Sigmoid colon (tissue), 7 donors: ENCODE measurements around the gene PLA2G2E. TPM values are rescaled to one million over a fixed set of nuclear protein-coding genes. Genes with fewer than 3 reads are reported as not detected.

ENCODE experiments used
- DNase-seq: peaks from one replicate; pipeline ENCODE4 v3.0.0-alpha.2; 2019
- H3K27ac ChIP-seq, 4 donors: fragments of 200-600 bp; sonication (generic); one replicate each; pipeline ENCODE4 v1.5.1; 2016 to 2019; ENCODE audit warnings: mild to moderate bottlenecking in 1 of 4
- H3K27me3 ChIP-seq, 3 donors: fragments of 200-600 bp; sonication (generic); one replicate each; pipeline ENCODE4 v1.5.1; 2019; ENCODE audit warnings: mild to moderate bottlenecking in 1 of 3
- H3K36me3 ChIP-seq, 4 donors: fragments of 200-600 bp; sonication (generic); one replicate each; pipeline ENCODE4 v1.5.1; 2016 to 2019
- H3K4me1 ChIP-seq, 4 donors: fragments of 200-600 bp; sonication (generic); one replicate each; pipeline ENCODE4 v1.5.1; 2017 to 2019
- H3K4me3 ChIP-seq, 4 donors: fragments of 200-600 bp; sonication (generic); one replicate each; pipeline ENCODE4 v1.5.1; 2017 to 2019; ENCODE audit warnings: mild to moderate bottlenecking in 2 of 4, moderate library complexity in 1 of 4
- H3K9me3 ChIP-seq, 4 donors: fragments of 200-600 bp in 3 of 4; sonication (generic) in 3 of 4; one replicate each; pipeline versions ENCODE4 v1.5.1 to v1.6.1; 2013 to 2019
- CTCF ChIP-seq, 4 experiments: fragments of 450-650 bp in 3 of 4; fragments of 200-600 bp in 1 of 4; IDR thresholded peaks; one replicate each; pipeline ENCODE4 v1.5.1; 2016 to 2019; ENCODE audit warnings: antibody characterized with exemption in 4 of 4, mild to moderate bottlenecking in 3 of 4, moderate library complexity in 2 of 4
- EP300 ChIP-seq, 4 donors: sonication (generic); formaldehyde crosslinking; IDR thresholded peaks; one replicate each; pipeline ENCODE4 v1.6.1; 2017; ENCODE audit warnings: antibody characterized with exemption in 4 of 4
- POLR2A ChIP-seq, 2 donors: fragments of 450-650 bp; IDR thresholded peaks; one replicate each; pipeline ENCODE4 v1.6.1; 2016; ENCODE audit warnings: antibody characterized with exemption in 2 of 2, mild to moderate bottlenecking in 2 of 2, moderate library complexity in 2 of 2
- POLR2AphosphoS5 ChIP-seq, 4 donors: sonication (generic); formaldehyde crosslinking; IDR thresholded peaks; one replicate each; pipeline ENCODE4 v1.6.1; 2017; ENCODE audit warnings: antibody characterized with exemption in 4 of 4
- WGBS, 2 donors: extraction: QIAGEN DNeasy Blood & Tissue Kit; methylation state at CpG; one replicate each; pipeline ENCODE4 v1.1.7; 2013; 5-methylcytosine and 5-hydroxymethylcytosine counted together
- intact Hi-C: fragments of 100-400 bp; cut with DNase I; formaldehyde crosslinking; loops from one replicate; pipeline ENCODE4 v1.15.1; 2023
- polyA plus RNA-seq, 3 donors: library from polyadenylated mRNA; stranded (reverse); fragments of 200-250 nt; gene quantifications; one replicate each; pipeline ENCODE4 v1.2.3, GENCODE V29; 2013
- total RNA-seq, 4 donors: library from RNA; depleted of rRNA; stranded (reverse); fragments of >200 nt; gene quantifications; one replicate each; pipeline ENCODE4 v1.1.0, GENCODE V29; 2016
- donor health status: healthy with polysubstance abuse.
- donor health status: Bipolar disorder and iron deficiency.
- donor health status: healthy.

Gene PLA2G2E
- total and polyA plus RNA-seq, 7 donors: not detected

DNA sequence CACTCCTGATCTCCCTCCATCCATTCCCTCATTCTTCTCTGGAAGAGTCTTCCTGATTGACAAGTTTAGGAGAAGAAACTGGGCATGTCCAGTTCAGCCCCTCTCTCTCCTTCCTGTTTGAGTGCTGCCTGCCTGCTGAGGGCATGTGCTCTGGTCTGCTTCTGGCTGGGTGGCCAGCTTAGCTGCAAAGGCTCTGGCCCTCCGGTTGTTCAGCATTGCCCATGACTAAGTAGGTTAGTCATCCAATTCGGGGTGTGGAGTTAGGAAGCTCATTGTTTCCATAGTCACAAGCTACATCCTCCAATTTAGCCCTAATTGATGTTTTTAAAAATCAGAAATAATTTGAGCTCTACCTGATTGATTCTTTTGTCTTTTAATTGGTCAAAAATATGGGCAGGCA, 25.6 kb upstream of the PLA2G2E start:
- DNase-seq: no peak
- intact Hi-C loops: no loop called here
- H3K27ac ChIP-seq: no peak overlapping the region
- H3K4me3 ChIP-seq: no peak overlapping the region
- H3K9me3 ChIP-seq: no peaks in the 10 kb centered on the region
- TF ChIP-seq EP300 (IDR thresholded peaks at IDR 0.05) (no peak), POLR2AphosphoS5 (IDR thresholded peaks at IDR 0.05) (no peak)
- no peaks in the 10 kb centered on the region for H3K36me3 ChIP-seq
- H3K27me3 ChIP-seq: no peaks in the 10 kb centered on the region
- WGBS, 2 donors: 52 to 62% methylated on average over 2 of the region's 2 CpGs
- no peaks in the 10 kb centered on the region for H3K4me1 ChIP-seq

- H3K27me3 ChIP-seq: no peaks in the 10 kb centered on the region
- H3K27ac ChIP-seq: no peak overlapping the region
- no peak for DNase-seq
- no peaks in the 10 kb centered on the region for H3K9me3 ChIP-seq
- H3K36me3 ChIP-seq: no peaks in the 10 kb centered on the region
- H3K4me1 ChIP-seq: no peaks in the 10 kb centered on the region
- no peak overlapping the region for H3K4me3 ChIP-seq
- no peak for TF ChIP-seq CTCF (IDR thresholded peaks at IDR 0.05)
- no peak for TF ChIP-seq POLR2A (IDR thresholded peaks at IDR 0.05)
- TF ChIP-seq EP300 (IDR thresholded peaks at IDR 0.05): no peak
- TF ChIP-seq POLR2AphosphoS5 (IDR thresholded peaks at IDR 0.05): no peak
- intact Hi-C loops: no loop called here
- 74 to 78% methylated on average over 3 of the region's 3 CpGs for WGBS, 2 donors
Observed at GRCh38 chr1:19946971-19947370, 23.6 kb upstream of the PLA2G2E start.

DNA sequence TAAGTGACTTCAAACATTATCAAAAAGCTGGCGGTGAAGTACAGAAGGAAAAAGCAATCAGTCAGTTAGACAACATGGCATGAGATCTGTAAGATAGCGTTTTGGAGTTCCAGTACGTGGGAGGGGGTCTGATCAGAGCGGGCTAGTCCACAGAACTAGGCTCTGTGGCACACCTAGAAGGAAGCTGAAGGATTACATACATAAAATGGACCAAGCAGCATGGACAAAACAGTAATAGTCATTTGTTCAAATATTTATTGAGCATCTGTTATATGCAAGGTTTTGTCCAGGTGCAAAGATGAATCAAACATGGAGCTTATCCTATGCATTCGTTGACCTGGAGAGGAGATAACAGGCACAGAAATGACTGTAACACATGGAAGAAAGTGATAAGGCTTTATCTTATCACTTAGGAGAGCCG, 22.9 kb upstream of the PLA2G2E start:
- no peaks in the 10 kb centered on the region for H3K36me3 ChIP-seq
- TF ChIP-seq POLR2A (IDR thresholded peaks at IDR 0.05) (no peak), POLR2AphosphoS5 (IDR thresholded peaks at IDR 0.05) (no peak), EP300 (IDR thresholded peaks at IDR 0.05) (no peak), CTCF (IDR thresholded peaks at IDR 0.05) (no peak)
- 53 to 55% methylated on average over 6 of the region's 6 CpGs for WGBS, 2 donors
- intact Hi-C loops: no loop called here
- H3K27me3 ChIP-seq: no peaks in the 10 kb centered on the region
- no peaks in the 10 kb centered on the region for H3K9me3 ChIP-seq
- H3K27ac ChIP-seq: no peak overlapping the region
- no peak overlapping the region for H3K4me3 ChIP-seq
- H3K4me1 ChIP-seq: no peaks in the 10 kb centered on the region
- no peak for DNase-seq

DNA sequence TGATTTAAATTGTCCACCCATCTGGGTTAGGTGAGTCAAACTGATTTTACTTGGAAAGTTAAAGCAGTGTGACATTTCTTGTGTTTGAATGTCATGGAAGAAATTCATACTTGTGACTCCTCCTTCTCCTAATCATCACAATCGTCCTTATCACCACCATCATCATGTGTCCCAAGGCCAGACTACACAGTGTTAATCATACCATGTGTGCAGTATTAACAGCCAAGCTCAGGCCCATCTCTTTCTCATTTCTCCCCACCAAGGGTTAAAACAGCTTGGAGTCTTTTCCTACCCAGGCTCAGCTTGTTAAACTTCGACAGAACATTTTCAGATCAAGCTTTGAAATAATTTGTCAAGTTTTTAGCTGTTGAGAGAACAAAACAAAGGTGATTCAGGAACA, 22.5 kb upstream of the PLA2G2E start:
- no peaks in the 10 kb centered on the region for H3K36me3 ChIP-seq
- H3K4me1 ChIP-seq: no peaks in the 10 kb centered on the region
- H3K27me3 ChIP-seq: no peaks in the 10 kb centered on the region
- intact Hi-C loops: no loop called here
- no peak for DNase-seq
- H3K9me3 ChIP-seq: no peaks in the 10 kb centered on the region
- H3K27ac ChIP-seq: no peak overlapping the region
- H3K4me3 ChIP-seq: no peak overlapping the region
- no peak for TF ChIP-seq POLR2AphosphoS5 (IDR thresholded peaks at IDR 0.05)
- no peak for TF ChIP-seq CTCF (IDR thresholded peaks at IDR 0.05)
- no peak for TF ChIP-seq EP300 (IDR thresholded peaks at IDR 0.05)
- no peak for TF ChIP-seq POLR2A (IDR thresholded peaks at IDR 0.05)
- WGBS, 2 donors: 21 to 39% methylated on average over 2 of the region's 2 CpGs

- 93 to 96% methylated on average over 2 of the region's 2 CpGs for WGBS, 2 donors
- no peaks in the 10 kb centered on the region for H3K4me1 ChIP-seq
- no peak overlapping the region for H3K4me3 ChIP-seq
- no peaks in the 10 kb centered on the region for H3K9me3 ChIP-seq
- intact Hi-C loops: no loop called here
- DNase-seq: no peak
- no peak overlapping the region for H3K27ac ChIP-seq
- TF ChIP-seq CTCF (IDR thresholded peaks at IDR 0.05) (no peak), POLR2AphosphoS5 (IDR thresholded peaks at IDR 0.05) (no peak), POLR2A (IDR thresholded peaks at IDR 0.05) (no peak), EP300 (IDR thresholded peaks at IDR 0.05) (no peak)
- no peaks in the 10 kb centered on the region for H3K36me3 ChIP-seq
- H3K27me3 ChIP-seq: no peaks in the 10 kb centered on the region
Observed at GRCh38 chr1:19942657-19943056, 19.2 kb upstream of the PLA2G2E start.
